Activated CD4-positive, alpha-beta T cell treated with anti-CD3 and anti-CD28 coated beads for 24 hours (primary cell): ENCODE data around the gene CCDC117.
"Not testable (repeated sequence)": the region's sequence is repeated elsewhere in the genome, so short reads cannot be mapped to it uniquely, and the experiment has no call there.

Source experiments
- DNase-seq, 2 donors: peaks; one replicate each; pipeline ENCODE4 v3.0.0-alpha.2; 2020; ENCODE audit warnings: low read depth in 2 of 2

Gene CCDC117, protein sequence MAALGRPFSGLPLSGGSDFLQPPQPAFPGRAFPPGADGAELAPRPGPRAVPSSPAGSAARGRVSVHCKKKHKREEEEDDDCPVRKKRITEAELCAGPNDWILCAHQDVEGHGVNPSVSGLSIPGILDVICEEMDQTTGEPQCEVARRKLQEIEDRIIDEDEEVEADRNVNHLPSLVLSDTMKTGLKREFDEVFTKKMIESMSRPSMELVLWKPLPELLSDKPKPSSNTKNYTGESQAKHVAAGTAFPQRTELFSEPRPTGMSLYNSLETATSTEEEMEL

DNA sequence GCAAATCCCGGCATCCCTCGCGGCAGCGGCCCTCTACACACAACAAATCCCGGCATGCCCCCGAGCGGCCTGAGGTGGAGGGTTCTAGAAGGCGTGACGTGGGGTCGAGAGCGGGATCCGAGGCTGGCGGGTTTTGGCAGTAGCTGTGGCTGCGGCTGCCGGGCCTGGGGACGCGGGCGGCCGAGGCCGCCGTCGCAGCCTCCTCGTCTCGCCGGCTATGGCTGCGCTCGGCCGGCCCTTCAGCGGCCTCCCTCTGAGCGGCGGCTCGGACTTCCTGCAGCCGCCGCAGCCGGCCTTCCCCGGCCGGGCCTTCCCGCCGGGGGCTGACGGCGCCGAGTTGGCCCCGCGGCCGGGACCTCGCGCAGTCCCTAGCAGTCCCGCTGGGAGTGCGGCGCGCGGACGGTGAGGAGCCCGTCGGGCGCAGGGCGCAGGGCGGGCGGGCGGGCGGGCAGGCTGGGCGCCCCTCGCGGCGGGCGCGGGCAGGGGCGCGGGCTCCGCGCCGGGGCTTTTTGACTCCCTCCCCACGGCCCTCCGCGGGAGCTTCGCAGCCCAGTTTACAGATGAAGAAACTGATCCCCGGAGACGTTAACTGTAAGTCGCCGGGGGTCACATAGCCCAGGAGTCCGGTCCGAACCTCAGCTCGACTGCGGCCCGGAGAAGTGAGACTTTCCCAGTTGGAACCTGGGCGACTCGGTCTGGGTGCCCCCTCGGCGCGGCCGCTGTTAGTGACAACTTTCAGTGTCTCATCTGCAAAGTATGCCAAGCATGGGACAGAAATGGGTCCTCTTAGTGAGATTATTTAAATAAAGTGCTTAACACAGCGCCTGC is at the start of gene CCDC117:
Gene CCDC117, plus strand, starts transcription at position 63 of the 828 bp plus-strand sequence. Its CDS starts 155 bp downstream, at position 218.
- peak; percentile 85 to 90 for DNase-seq

DNA sequence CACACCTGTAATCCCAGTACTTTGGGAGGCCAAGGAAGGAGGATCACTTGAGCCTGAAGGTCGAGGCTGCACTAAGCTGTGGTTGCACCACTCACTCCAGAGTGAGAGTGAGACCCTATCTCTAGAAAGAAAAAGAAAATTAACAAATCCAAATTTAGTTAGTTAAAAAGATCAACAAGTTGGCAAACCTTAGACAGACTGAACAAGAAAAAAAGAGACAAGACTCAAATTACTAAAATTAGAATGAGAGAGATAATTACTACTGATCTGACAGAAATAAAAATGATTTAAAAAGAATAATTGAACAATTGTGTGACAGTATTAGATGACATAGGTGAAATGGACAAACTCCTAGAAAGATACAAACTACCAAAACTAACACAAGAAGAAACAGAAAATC is 44.5 kb upstream of the CCDC117 start:
- no peak for DNase-seq

DNA sequence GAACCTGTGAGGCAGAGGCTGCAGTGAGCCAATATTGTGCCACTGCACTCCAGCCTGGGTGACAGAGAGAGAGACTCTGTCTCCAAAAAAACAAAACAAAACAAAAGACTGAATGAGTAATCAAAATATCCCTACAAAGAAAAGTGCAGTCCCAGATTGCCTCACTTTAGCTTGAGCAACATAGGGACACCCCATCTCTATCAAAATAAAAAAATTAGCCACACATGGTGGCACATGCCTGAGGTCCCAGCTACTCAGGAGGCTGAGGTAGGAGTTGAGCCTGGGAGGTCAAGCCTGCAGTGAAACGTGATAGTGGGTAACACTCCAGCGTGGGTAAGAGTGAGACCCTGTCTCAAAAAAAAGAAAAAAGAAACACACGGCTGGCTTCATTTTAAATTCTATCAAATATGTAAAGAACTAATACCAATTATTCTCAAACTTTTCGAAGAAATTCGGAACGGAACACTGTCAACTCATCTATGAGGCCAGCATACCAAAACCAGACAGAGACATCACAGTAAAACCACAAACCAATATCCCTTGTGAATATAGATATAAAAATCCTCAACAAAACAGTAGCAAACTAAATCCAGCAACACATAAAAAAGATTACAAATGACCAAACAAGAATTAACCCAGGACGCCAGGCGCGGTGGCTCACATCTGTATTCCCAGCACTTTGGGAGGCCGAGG is 43.7 kb upstream of the CCDC117 start:
- no peak for DNase-seq

DNA sequence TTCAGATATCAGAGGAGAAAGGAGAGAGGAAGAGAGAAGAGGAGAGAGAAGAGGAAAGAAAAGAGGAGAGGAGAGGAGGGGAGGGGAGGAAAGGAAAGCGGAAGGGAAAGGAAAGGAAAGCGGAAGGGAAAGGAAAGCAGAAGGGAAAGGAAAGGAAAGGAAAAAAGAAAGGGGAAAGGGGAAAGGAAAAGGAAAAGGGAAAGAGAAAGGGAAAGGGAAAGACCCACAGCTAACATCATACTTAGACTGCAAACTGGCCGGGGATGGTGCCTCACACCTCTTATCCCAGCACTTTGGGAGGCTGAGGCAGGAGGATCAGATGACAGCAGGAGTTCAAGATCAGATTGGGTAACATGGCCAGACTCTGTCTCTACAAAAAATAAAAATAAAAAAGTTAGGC is 42.3 kb upstream of the CCDC117 start:
- DNase-seq, result no peak

DNA sequence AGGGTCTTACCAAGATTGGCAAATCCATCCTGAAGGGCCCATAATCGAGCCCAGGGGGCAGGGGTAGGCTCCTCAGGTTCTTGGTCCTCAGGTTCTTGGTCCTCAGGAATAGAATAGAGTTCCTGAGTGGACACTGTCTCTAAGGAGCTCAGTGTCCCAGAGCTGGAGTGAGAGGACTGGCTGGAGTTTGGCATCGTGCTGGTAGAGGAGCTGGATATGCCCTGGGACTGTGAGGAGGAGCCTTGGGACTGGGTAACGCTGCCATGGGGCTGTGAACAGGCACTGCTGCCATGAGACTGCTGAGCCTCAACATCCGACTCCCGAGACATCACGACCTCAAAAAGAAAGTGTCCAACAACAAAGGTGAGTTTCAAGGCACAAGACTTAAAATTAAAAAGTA is 38.1 kb upstream of the CCDC117 start:
- DNase-seq, result no peak

DNA sequence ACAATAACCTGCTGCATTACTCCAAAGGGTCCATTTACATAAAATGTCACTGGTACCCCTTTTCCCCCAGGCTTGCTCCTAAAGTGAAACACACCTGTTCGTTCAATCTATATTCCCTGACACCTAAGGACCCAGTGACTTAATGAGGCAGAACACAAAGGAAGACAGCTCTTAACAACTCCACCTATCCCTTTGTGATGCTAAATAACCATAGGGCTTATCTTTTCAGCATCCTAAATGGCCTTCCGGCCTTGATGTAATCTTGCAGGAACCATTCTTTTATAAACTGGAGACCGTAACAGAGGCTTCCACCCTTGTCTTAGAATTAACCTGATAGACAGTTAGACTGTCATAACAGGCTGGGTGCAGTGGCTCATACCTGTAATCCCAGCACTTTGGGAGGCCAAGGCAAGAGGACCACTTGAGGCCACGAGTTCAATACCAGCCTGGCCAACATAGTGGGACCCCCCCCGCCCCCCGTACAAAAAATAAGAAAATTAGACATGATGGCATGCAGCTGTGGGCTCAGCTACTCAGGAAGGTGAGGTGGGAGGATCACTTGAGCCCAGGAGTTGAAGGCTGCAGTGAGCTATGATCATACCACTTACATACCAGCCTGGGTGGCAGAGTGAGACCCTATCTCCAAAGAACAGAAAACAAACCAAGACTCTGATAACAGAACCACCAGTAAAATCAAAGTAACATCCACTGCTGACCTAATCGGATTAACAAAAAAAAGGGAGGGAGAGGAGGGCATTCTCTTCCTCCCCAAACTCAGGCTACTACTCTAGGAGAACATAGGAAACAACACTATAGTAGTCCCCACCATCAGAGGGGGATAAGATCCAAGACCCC is 36.0 kb upstream of the CCDC117 start:
- no peak for DNase-seq

DNA sequence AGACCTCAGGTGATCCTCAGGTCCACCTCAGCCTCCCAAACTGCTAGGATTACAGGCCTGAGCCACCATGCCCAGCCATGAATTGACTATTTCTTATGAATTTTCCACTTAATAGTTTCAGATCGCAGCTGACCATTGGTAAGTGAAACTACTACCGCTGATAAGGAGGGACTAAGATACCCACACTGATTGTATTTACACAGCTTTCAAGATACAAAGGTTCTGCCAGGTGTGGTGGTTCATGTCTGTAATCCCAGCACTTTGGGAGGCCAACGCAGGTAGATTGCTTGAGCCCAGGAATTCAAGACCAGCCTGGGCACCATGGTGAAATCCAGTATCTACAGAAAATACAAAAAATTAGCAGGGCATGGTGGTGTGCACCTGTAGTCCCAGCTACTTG is 34.8 kb upstream of the CCDC117 start:
- DNase-seq, result no peak

DNA sequence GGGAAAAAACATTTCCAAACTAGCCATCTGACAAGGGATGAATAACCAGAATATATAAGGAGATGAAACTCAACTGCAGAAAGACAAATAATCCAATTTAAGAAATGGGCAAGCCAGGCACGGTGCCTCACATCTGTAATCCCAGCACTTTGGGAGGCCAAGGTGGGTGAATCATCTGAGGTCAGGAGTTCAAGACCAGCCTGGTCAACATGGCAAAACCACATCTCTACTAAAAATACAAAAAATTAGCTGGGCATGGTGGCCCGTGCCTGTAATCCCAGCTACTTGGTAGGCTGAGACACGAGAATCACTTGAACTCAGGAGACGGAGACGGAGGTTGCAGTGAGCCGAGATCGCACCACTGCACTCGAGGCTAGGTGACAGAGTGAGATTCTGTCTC is 33.6 kb upstream of the CCDC117 start:
- not testable (repeated sequence) for DNase-seq

DNA sequence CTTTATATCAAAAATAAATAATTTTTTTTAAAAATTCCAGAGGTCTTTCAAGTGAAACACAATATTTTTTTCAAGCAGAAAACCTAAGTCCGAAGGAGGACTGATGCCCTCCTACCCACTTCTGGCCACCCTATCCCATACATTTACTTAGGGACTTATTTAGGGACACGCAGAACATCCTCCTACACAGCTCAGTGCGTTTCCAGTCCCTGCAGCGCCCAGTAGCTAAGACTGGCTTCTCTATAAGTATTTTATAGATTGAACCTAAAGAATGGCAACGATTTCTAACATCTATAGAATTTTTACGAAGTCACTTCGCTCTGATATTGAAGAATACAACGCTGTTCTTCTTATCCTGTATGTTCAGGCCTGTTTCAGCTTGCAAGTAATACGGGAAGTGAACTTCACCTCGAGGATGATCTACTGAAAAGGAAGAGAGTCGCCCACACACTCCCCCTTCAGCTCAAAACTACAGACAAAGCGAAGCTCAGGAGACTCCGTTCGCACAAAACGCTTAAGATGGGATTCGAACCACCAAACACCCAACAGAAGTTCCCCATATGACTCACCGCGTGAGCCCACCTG is 31.2 kb upstream of the CCDC117 start:
- DNase-seq, result no peak

DNA sequence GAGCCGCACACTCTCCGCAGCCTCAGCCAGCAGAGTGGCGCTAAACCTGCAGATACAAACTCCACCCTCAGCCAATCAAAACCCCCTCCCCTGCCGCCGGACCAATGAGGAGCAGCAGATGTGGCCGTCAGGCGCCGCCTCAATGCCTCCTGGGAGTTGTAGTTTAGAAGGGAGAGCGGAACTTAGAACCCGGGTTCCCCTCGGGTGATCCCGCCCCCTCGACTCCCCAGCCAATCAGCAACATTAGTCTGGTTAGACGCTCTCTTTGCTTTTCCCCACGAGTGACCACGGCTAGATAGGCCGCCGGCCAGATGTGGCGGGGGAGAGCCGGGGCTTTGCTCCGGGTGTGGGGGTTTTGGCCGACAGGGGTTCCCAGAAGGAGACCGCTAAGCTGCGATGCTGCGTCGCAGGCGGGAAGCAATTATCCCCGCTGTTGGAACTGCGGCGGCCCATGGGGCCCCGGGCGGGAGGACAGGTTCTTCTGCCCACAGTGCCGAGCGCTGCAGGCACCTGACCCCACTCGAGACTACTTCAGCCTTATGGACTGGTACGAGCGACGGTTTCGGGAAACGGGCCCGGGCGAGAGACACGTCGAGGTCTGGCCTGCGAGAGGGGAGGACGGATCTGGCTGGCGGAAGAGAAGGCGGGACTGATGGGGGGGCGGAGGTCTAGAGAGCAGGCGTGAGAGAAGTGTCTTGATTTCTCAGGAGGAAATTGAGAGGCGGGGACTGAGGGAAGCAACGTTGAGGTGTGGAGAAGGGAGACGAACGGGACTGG is 30.5 kb upstream of the CCDC117 start, which contains the start of the genes CHEK2 and HSCB:
Gene CHEK2, minus strand, starts transcription at position 36 of the 777 bp plus-strand sequence. CDS start 7,099 bp downstream, outside the sequence.
Gene HSCB, plus strand, starts transcription at position 255 of the 777 bp plus-strand sequence. Its CDS starts 57 bp downstream, at position 312.
- DNase-seq, result peak; percentile 94 to 96

DNA sequence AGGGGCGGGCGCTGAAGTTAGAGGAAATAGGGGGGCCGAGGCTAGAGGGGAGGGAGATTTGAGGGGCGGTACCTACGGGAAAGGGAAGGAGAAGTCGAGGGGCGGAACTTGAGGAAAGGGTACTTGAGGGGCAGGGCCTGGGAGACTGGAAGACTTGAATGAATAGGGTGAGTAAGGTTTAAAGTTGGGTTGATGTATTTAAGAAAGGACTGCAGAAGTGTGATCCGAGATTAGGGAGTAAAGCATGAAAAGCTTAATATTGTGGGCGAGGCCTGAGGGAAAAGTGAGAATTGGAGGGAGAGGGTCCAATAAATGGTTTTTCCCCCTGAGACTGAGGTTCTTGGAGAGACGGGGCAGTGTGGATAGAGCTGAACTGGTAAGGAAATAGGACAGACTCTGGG is 29.9 kb upstream of the CCDC117 start:
- no peak for DNase-seq

DNA sequence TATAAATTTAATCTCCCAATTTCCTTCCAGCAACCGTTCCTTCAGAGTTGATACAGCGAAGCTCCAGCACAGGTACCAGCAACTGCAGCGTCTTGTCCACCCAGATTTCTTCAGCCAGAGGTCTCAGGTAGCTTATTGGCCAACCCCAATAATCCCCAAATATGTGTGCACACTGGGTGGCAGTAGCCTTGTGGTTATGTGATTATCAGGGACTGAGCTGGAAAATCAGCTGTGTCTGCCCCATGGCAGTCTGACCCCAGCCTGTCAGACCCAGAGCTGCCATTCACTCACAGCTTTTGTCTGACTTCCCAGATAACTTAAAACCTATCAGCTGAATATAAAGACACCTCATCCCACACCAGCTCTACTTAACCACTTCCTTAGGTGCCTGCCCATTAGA is 28.6 kb upstream of the CCDC117 start:
- DNase-seq, result no peak

DNA sequence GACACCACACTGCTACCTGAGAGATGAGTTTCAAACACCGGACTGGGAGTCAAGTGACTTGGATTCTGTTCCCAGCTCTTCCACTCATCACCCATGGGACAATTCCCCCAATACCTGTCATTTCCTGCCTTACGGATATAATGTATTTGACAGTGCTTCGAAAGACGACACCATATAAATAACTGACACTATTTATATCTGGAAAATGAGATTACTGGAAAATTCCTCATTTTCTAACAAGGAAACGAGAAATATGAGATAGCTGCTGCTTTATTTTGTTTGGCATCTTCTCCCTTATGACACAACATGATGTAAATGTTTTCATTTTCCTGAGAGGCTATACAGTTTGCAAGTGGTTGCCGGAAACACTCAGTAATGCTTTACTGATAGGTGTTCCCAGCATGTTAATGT is 22.0 kb upstream of the CCDC117 start:
- no peak for DNase-seq

DNA sequence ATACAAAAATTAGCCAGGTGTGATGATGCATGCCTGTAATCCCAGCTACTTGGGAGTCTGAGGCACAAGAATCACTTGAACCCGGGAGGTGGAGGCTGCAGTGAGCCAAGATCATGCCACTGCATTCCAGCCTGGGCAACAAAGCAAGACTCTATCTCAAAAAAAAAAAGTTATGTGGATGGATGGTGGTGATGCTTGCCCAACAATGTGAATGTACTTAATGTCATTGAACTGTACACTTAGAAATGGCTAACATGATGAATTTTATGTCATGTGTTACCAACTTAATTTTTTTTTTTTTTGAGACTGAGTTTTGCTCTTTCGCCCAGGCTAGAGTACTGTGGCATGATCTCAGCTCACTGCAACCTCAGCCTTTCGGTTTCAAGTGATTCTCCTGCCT is 18.0 kb upstream of the CCDC117 start:
- DNase-seq, result not testable (repeated sequence)

DNA sequence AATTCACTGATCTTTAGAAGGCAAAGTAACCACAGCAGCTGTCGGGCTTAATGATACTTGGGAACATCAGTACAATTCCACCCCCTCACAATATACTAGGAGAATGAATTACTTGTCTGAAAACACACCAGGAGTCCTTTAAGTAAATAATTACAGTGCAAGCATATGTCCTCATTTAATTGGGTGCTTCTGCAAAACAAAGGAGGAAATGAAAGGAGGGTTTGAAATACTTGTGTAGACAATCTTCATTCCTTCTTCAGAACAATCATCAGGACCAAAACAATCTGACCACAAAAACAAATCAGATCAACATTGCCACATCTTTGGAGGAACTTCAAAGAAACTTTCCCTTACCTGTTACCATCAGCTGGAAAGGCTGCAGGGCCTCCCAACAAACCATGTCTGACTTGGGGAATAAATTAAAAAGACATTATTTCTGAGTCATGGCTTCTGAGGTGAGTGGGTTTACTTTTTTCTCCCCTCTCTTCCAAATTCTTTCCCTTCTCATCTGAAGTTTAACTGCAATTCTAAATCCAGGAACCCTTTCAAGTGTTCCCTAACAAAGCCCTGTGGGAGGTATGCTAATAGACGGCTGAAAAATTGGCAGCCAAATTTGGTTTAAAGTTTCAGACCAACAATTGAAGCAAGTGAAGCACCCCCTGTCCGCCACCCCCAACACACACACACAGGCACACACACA is 12.5 kb upstream of the CCDC117 start:
- no peak for DNase-seq

DNA sequence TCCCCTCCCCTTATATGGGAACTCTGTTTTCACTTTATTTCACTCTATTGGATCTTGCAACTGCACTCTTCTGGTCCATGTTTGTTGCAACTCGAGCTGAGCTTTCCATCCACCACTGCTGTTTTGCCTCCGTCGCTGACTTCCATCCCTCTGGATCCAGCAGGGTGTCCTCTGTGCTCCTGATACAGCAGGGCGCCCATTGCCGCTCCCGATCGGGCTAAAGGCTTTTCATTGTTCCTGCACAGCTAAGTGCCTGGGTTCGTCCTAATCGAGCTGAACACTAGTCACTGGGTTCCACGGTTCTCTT is 11.1 kb upstream of the CCDC117 start:
- DNase-seq, result no peak

DNA sequence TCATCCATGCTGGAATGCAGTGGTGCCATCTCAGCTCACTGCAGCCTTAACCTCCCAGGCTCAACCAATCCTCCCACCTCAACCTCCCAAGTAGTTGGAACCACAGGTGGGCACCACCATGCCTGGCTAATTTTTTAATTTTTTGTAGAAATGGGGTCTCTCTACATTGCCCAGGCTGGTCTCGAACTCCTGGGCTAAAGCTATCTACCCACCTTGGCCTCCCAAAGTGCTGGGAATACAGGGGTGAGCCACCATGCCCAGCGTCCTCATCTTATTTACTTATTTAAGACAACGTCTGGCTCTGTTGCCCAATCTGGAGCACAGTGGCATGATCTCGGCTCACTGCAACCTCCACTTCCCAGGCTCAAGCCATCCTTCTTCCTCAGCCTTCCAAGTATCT is 10.5 kb upstream of the CCDC117 start:
- not testable (repeated sequence) for DNase-seq

DNA sequence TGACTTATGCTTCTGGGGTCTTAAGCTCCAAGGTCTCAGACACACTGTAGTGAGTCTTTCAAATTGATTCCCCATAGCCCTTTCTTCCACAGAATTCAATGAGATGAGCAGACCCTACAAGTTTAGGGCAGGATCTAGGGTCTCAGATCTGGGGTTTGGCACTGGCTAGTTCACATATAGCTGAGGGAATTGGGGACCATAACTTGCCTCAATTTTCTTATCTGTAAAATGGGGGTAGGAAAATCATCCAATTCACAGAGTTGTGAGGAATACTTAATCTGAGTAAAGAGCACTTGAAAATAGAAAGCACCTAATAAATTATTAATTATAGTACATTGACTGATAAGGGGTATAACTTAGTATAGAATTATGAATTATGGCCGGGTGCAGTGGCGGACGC is 5.9 kb upstream of the CCDC117 start:
- no peak for DNase-seq

DNA sequence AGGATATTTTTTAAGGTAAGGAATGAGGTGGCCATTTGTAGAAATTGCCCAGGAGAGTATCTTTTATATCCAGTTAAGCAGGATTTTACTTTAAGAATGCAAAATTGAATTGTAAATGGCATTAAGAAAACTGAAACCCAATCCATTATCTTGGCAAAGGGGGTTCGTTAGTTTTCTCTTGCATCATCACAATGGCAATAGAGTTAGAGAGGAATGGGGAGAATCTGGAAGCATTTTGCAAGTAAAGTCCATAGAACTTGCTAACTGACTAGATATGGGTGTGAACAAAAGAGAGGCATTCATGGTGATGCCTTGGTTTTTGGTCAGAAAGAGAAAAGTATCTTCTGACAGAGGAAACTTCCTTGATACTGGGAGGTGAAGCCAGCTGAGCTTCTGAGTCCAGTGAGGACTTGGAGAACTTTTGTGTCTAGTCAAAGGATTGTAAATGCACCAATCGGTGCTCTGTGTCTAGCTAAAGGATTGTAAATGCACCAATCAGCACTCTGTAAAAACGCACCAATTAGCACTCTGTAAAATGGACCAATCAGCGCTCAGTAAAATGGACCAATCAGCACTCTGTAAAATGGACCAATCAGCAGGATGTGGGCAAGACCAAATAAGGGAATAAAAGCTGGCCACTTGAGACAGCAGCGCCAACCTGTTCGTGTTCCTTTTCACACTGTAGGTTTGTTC is 3.6 kb upstream of the CCDC117 start:
- no peak for DNase-seq
